Neutrophil (primary cell): ENCODE measurements around the gene RFK.

Experiments used
- H3K27ac ChIP-seq: fragments of 200-600 bp; sonication (generic); 2 replicates; pipeline ENCODE4 v1.5.1; 2016; ENCODE audit warnings: mild to moderate bottlenecking, moderate library complexity
- H3K27me3 ChIP-seq: fragments of 200-600 bp; sonication (generic); 2 replicates; pipeline ENCODE4 v1.6.0; 2016; ENCODE audit warnings: mild to moderate bottlenecking
- H3K36me3 ChIP-seq: fragments of 200-600 bp; sonication (generic); 2 replicates; pipeline ENCODE4 v1.5.1; 2017
- H3K4me1 ChIP-seq, 2 experiments: fragments of 200-600 bp in 1 of 2; sonication (generic) in 1 of 2; 1 replicate in 1 of 2; 2 replicates in 1 of 2; pipeline versions ENCODE4 v1.5.1 to v1.6.1; 2013 to 2016; ENCODE audit warnings: low read depth in 1 of 2, low read length in 1 of 2, mild to moderate bottlenecking in 1 of 2, moderate library complexity in 1 of 2; ENCODE audit not compliant: control insufficient read depth in 1 of 2, insufficient read depth in 1 of 2
- H3K4me3 ChIP-seq, 2 experiments: fragments of 200-600 bp in 1 of 2; sonication (generic) in 1 of 2; 1 replicate in 1 of 2; 2 replicates in 1 of 2; pipeline ENCODE4 v1.5.1; 2013 to 2016; ENCODE audit warnings: low read depth in 1 of 2, low read length in 1 of 2, mild to moderate bottlenecking in 1 of 2, moderate library complexity in 1 of 2
- H3K9me3 ChIP-seq: fragments of 200-600 bp; sonication (generic); 2 replicates; pipeline ENCODE4 v1.5.1; 2016
- TF ChIP-seq, protein P1 (sequence below): fragments of 200-600 bp; sonication (generic); IDR thresholded peaks from 2 replicates; pipeline ENCODE4 v1.5.1; 2016; ENCODE audit warnings: antibody characterized with exemption

Gene RFK

DNA sequence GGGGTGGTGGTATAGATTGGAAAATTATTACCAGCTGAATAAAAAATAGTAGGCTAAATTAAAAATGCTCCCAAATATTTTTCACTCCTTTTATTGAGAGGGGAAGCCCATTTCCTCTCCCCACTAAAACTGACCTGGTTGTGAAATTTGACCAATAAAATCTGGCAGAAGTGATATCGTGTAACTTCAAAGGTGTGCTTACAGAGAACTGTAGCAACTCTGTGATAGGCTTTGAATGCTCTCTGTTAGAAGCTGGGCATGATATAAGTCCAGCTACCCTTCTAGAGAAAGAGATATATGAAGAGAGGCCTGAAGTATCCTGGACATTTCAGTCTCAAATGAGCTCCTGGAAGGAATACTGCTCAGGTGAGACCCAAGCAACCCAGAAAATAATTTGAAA, 10.2 kb upstream of the RFK start:
- TF ChIP-seq, protein P1, sequence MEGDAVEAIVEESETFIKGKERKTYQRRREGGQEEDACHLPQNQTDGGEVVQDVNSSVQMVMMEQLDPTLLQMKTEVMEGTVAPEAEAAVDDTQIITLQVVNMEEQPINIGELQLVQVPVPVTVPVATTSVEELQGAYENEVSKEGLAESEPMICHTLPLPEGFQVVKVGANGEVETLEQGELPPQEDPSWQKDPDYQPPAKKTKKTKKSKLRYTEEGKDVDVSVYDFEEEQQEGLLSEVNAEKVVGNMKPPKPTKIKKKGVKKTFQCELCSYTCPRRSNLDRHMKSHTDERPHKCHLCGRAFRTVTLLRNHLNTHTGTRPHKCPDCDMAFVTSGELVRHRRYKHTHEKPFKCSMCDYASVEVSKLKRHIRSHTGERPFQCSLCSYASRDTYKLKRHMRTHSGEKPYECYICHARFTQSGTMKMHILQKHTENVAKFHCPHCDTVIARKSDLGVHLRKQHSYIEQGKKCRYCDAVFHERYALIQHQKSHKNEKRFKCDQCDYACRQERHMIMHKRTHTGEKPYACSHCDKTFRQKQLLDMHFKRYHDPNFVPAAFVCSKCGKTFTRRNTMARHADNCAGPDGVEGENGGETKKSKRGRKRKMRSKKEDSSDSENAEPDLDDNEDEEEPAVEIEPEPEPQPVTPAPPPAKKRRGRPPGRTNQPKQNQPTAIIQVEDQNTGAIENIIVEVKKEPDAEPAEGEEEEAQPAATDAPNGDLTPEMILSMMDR = no peak
- no peaks in the 10 kb centered on the region for H3K27me3 ChIP-seq
- H3K36me3 ChIP-seq = no peaks in the 10 kb centered on the region
- H3K4me1 ChIP-seq = no peaks in the 10 kb centered on the region
- no peaks in the 10 kb centered on the region for H3K9me3 ChIP-seq
- no peak overlapping the region for H3K4me3 ChIP-seq
- H3K27ac ChIP-seq = no peak overlapping the region

DNA sequence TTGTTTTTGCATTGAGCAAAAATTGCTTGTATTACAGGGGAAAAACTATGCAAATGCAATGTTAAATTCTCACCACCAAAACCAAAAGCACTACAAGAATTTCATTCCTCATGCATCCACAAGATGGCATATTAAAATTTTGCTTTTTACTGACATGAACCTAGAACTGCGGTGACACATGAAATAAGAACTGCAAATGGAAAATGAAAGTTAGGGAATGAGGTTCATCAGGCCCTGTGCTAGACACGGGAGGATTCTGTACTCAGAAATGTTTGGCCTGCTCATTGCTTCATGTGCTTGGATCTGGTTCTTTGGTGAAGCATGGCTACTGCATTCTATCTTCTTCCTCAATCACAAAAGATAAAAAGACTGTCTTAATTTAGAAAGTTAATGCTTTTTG, 9.1 kb upstream of the RFK start:
- Histone ChIP-seq H3K4me3 (no peak overlapping the region), H3K36me3 (no peaks in the 10 kb centered on the region), H3K27me3 (no peaks in the 10 kb centered on the region), H3K27ac (no peak overlapping the region), H3K4me1 (no peaks in the 10 kb centered on the region), H3K9me3 (no peaks in the 10 kb centered on the region)
- TF ChIP-seq, protein P1 = no peak

DNA sequence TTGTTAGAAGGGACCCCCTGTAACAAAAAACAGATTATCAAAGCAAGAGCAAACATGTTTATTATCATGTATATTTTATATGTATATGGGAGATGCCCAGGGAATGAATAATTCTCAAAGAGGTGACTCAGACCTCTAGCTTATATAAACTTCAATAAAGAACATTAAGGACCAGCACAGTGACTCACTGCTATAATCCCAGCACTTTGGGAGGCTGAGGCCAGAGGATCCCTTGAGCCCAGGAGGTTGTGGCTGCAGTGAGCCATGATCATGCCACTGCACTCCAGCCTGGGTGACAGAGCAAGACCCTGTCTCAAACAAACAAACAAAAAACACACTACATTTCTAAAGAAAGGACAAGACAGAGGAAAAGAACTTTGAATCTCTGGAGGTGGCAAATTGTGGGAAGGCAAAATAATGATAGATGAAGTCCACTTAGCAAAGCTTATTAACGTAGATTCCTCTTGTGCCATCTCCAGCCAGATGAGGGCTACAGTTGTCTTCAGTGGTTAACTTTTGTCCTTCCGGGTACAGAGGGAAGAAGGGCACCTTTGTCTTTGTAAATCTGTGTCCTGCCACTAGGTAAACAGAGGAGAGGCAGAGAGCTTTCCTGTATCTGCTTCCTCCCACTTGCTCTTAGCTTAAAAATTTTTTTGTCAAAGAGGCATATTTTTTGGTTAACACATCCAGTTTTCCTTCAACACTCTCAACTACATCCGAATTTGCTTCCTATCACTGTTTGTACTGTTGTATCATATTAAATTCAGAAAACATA, 7.5 kb upstream of the RFK start:
- TF ChIP-seq, protein P1 = no peak
- no peaks in the 10 kb centered on the region for H3K36me3 ChIP-seq
- H3K27ac ChIP-seq = no peak overlapping the region
- H3K4me3 ChIP-seq = no peak overlapping the region
- H3K9me3 ChIP-seq = no peaks in the 10 kb centered on the region
- H3K4me1 ChIP-seq = no peaks in the 10 kb centered on the region
- H3K27me3 ChIP-seq = no peaks in the 10 kb centered on the region

DNA sequence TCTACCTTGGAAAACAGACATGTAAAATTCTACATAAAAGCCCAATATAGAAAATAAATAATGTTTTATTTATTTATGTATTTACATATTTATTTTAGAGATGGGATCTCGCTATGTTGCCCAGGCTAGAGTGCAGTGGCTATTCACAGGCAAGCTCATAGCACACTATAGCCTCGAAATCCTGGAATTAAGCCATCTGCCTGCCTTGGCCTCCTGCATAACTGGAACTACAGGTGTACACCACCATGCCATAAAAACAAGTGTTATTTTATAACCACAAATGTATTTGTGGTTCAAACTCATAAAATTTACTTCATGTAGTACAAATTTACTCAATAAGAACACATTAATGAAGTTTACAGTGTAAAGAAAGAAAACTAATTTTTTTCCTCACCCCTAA, 7.0 kb upstream of the RFK start:
- H3K27ac ChIP-seq = no peak overlapping the region
- no peaks in the 10 kb centered on the region for H3K9me3 ChIP-seq
- H3K4me1 ChIP-seq = no peaks in the 10 kb centered on the region
- no peaks in the 10 kb centered on the region for H3K27me3 ChIP-seq
- H3K4me3 ChIP-seq = no peak overlapping the region
- H3K36me3 ChIP-seq = no peaks in the 10 kb centered on the region
- TF ChIP-seq, protein P1 = no peak

DNA sequence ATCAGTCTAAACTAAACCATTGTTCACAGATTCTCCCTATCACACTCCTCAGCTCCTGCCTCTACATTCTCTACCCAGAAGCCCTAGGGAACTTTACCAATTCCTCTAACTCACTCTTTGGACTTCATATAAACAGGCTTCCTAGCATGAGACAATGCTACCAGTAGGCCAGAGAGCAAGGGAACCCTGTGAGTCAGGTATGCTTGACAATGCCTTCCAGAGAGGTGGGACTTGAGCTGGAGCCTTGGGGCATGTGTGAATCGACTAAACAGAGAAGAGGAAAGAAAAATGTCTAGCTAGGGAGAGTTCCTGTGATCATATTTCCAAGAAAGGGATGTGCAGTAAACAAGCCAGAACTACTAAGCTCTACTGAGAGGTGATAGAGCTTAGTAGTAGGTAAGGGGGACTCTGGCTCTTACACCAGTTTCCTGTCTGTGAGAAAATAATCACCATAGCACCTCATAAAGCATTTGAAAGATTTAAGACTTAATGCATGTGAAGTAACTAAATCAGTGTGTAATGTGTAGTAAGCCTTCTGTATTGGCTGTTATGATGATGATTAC, 6.4 kb upstream of the RFK start:
- Histone ChIP-seq H3K4me1 (peaks cover 2 to 4% of the 10 kb centered on the region in 2 experiments), H3K27me3 (no peaks in the 10 kb centered on the region), H3K9me3 (no peaks in the 10 kb centered on the region), H3K4me3 (no peak overlapping the region), H3K36me3 (no peaks in the 10 kb centered on the region), H3K27ac (no peak overlapping the region)
- TF ChIP-seq, protein P1 = no peak
